ENCODE measurements around the gene VPS35.
"Not testable (repeated sequence)": the region's sequence is repeated elsewhere in the genome, so short reads cannot be mapped to it uniquely, and the experiment has no call there.

VPS35 gene

DNA sequence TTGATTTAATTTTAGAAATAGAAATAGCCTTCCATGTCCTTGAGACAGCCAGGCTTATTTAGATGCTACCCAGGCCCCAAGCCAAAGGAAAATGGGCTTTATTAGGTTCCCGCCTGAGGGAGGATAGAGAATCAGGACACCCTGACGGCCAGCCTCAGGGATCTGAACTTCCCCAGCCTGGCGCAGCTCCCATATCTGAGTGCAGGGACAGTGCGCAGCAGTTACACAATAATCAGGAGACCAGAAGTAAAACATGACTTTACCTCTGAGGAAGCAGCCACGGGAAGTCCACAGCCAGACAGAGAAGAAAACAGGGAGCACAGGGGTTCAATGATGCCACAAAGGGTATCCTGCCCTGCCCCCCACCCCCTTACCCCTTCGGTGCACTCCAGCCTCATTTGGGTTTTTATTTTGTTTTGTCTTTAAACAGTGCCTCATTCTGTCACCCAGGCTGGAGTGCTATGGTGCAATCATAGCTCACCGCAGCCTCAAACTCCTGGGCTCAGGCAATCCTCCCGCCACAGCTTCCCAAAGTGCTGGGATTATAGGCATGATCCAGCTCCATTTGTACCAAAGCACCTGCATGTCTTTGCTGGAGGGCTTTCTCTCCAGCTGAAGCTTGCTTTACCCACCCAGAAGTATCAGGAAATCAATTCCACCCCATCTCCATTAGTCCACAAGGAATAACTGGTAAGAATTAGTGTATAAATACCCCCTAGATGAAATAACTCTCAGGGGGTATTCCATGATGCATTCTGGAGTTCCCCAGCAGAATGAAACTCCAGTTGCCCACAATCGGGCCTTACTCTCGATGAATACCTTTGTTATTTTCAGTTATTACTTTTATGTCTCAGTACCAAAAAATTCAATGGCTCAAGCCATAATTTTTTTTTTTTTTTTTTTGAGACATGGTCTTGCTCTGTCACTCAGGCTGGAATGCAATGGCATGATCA, 22.4 kb upstream of the VPS35 start:
- no peak for DNase-seq

GRCh38 chr16:46709469-46710005, 20.6 kb upstream of the VPS35 start:
- no peak for DNase-seq

GRCh38 chr16:46706642-46707041, 17.7 kb upstream of the VPS35 start:
- no peak for DNase-seq

- no peak for DNase-seq
These were observed 13.1 kb upstream of the VPS35 start for GRCh38 chr16:46702030-46702429.

GRCh38 chr16:46701615-46702014, 12.6 kb upstream of the VPS35 start:
- no peak for DNase-seq

DNA sequence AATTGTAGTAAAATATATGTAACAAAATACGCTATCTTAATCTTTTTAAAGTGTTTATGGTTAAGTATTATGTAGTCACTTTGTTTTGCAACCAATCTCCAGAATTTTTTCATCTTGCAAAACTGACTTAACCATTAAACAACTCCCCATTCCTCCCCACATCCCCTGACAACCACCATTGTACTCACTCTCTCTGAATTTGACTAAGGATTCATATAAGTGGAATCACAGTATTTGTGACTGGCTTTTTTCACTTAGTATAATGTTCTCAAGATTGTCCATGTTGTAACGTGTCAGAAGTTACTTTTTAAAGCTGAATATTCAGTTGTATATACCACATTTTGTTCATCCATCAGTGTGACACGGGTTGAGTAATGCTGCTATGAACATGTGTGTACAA, 11.1 kb upstream of the VPS35 start:
- DNase-seq: no peak

DNA sequence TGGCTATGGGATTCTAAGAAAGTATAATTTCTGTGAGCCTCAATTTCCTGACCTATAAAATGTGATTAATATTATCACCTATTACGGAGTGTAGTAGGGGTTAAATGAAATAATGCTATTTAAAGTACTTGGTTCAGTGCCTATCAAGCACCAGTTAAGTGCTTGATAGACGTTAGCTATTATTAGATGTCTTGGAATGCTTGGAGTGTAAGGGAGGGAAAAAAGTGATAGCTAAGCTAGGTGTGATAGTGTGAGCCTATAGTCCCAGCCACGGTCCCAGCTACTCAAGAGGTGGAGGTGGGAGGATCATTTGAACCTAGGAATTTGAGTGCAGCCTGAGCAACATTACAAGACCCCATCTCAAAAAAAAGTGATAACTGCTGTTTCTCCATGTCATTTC, 8.0 kb upstream of the VPS35 start:
- DNase-seq: no peak

- no peak for DNase-seq
These were observed 7.0 kb upstream of the VPS35 start for GRCh38 chr16:46695937-46696336.

- DNase-seq: no peak
These were observed 4.6 kb upstream of the VPS35 start for GRCh38 chr16:46693598-46693997.

DNA sequence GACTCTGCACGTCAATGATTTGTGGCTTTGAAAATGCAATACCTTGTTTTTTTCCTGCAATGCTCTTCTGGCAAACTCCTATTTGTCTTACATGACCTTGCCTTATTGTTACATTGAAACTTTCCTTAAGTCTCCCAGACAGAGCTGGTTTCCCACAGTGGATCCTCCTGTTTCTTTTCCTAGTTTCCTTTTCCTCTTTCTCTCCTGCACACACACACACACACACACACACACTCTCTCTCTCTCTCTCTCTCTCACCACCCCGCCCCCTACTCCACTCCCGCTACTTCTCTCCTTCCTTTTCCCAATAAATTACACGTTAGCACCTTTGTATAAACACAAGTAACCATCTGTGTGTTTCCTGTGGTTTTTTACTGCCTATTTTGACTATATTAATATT, 2.7 kb upstream of the VPS35 start:
- DNase-seq: no peak

GRCh38 chr16:46690281-46691178, 1.6 kb upstream of the VPS35 start:
- DNase-seq: no peak

DNA sequence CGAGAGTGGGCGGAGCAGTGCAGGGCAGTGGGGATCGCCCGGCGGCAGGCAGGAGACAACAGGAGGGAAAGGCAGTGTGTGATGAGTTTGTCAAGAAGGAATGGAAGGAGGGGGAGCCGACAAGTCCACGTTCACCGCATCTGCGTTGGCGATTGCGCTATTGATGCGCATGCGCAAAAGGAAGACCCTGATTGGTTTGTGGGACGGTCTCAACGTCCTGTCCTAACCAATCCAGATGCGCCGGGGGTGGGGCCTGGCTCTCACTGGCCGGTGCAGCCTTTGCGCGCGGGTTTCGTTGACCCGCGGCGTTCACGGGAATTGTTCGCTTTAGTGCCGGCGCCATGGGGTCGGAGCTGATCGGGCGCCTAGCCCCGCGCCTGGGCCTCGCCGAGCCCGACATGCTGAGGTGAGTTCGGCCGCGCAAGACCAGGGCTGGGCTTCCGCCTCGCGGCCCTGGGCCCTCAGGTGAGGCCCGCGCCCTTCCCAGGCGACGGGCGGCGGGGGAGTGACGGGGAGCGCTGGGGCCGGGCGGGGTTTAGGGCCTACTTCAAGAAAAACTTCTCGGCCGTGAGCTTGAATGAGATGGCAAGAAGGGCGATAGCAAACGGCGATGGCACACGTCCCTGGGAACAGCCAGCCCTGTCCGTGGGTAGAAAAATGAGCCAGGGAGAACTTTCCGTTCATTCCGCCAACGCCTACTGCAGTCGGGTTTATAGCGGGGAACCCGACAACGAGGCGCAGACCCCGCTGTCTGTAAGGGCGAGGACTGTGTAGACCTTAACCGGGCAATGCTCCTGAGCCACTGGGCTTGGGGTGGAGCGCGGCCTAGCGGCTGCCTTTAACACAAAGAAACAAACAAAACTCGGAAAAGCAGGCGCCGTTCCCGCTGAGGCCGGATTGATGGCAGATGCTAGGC, 645 bp upstream of the VPS35 start, which contains the start of gene ORC6:
Gene ORC6, plus strand, starts transcription at position 295 of the 916 bp plus-strand sequence. Its CDS starts 47 bp downstream, at position 342.
- peak; percentile 99 for DNase-seq

DNA sequence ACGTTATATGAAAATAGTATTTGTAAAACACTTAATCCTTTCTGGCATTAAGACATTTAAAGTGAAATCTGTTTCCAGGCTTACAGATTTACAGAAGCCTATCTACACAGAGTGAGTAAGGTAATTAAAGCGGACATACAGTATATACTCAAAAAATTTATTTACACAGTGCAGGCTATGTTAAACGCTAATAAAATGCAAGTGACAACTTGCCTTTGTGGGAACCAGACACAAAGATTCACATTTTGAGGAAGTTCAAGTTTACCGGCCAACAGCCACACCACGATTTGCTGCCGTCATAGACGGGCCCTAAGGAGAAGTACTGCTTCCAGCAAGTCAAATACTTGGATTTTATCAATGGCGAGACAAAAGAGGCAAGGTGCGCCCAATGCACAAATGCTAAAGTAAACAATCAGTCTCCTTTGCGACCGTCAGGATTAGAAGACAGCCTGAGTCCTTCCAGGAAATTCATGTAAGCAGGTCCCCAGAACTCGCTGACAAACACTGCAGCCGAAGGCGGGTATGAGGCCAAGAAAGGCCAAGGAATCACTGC, 801 bp downstream of the VPS35 start:
- DNase-seq: no peak

GRCh38 chr16:46687486-46687885, 1.5 kb downstream of the VPS35 start:
- no peak for DNase-seq

GRCh38 chr16:46686815-46687473, 2.0 kb downstream of the VPS35 start:
- no peak for DNase-seq

DNA sequence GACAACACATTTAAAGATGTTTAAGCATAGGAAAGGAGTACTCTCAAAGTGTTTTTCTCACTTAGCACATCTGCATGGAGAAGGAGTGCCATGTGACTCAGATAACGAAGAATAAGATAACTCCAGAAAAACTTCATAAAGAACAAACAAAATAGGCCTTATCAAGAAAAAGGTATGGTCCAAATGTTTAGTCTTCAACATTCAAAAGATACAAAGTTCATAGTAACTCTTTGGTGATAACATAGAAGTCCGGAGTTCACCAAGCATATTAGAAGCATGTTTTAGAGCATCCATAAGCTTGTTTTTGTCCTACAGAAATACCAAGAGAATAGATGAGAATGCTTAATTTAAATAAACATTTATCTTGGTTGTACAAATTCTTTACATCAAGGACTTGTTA, 7.1 kb downstream of the VPS35 start:
- not testable (repeated sequence) for DNase-seq

- not testable (repeated sequence) for DNase-seq
These were observed 11.0 kb downstream of the VPS35 start for GRCh38 chr16:46677943-46678342.

GRCh38 chr16:46673320-46674013, 15.5 kb downstream of the VPS35 start:
- peak; percentile 80 for DNase-seq

- no peak for DNase-seq
These were observed 26.9 kb downstream of the VPS35 start for GRCh38 chr16:46662123-46662522.

GRCh38 chr16:46658925-46659324, 30.1 kb downstream of the VPS35 start:
- no peak for DNase-seq

GRCh38 chr16:46651305-46651704, 37.7 kb downstream of the VPS35 start:
- no peak for DNase-seq
